ENCODE measurements around the gene HOXC6.

Gene HOXC6

DNA sequence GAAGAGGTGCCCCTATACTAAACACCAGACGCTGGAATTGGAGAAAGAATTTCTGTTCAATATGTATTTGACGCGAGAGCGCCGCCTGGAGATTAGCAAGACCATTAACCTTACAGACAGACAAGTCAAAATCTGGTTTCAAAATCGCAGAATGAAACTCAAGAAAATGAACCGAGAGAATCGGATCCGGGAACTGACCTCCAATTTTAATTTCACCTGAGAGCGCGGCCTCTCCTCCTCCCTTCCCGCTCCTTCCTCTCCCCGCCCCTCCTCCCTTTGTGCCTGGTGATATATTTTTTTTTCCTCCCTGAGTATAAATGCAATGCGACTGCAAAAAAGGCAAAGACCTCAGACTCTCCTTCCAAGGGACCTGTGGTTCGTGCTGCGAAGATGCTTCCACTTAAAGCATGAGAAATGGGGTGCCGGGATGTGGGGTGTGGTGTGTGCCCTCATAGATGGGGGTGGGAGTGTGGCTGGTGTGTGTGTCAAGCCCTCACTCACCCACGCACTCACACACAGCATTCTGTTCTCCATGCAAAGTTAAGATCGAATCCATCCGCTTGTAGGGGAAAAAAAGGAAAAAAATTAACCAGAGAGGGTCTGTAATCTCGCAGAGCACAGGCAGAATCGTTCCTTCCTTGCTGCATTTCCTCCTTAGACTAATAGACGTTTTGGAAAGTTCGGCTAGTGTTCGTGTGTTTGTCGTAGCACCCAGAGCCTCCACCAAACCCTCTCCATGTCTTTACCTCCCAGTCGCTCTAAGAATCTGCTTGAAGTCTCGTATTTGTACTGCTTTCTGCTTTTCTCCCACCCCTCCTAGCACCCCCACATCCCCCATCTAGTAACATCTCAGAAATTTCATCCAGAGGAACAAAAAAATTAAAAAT is 38.8 kb upstream of the HOXC6 start:
- H3K4me3 ChIP-seq (ENCODE audit: low read depth, low read length), result peak overlapping the region; percentile 96
- no peak for DNase-seq (ENCODE audit: low read depth, low spot score)
- CTCF ChIA-PET, result interaction anchor here (1.1 to 5.8 kb wide), 18 partner anchors 10 to 244 kb away, joined by 3 to 401 read pairs (median 30); partner anchors contain the start of genes HOXC8, HOXC9 and SMUG1
- POLR2A ChIA-PET, result no interaction called here
- TF ChIP-seq CTCF (IDR thresholded peaks at IDR 0.05; ENCODE audit: insufficient read depth, low read length, missing control alignments), result peak; percentile 46

DNA sequence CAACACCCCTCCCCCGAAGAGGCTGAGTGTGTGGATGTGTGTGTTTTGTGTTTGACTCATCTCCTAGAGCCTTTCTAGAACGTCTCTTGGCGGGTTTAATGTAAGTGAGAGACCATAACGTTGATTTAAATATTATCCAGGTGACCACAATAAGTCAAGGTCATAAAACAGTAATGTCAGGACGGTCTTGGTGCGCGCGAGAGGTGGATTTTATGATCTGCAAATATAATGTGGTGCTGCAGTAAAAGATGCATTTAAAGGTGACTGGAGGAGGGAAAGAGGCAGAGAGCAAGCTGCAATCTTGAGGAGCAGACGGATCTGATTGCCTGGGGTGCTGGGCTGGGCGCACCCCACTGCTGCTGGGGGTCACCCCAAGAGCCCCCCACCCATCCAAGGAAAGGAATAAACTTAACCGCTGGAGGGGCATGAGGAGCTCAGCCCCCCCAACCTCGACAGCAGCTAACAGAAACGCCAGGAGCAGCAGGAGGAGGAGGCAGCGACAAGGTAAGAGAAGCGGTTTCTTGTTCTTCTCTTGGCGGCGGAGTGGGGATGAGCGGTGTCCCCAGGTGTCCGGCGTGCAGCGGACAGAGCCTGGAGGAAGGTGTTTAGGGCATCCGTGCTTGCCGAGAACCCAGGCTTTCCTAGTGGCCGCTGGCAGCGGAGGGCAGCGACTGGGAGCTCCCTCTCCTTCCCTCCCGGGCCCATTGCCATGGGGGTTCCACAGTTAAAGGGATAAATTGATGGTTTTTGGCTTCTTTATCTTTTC is 37.7 kb upstream of the HOXC6 start:
- CTCF ChIA-PET, result interaction anchor here (0.6 to 6.4 kb wide), 23 partner anchors 9 to 389 kb away, joined by 3 to 88 read pairs (median 7); partner anchors contain the start of genes HOXC5, HOXC8 and HOXC9
- TF ChIP-seq CTCF (IDR thresholded peaks at IDR 0.05; ENCODE audit: insufficient read depth, low read length, missing control alignments), result no peak
- POLR2A ChIA-PET, result interaction anchor here (0.5 to 3.8 kb wide), 10 partner anchors 10 to 211 kb away, joined by 3 to 22 read pairs (median 6); partner anchors contain the start of genes HOXC6, HOXC8 and HOXC9
- H3K4me3 ChIP-seq (ENCODE audit: low read depth, low read length), result peak overlapping the region; percentile 96
- DNase-seq (ENCODE audit: low read depth, low spot score), result no peak

- ChIA-PET CTCF (interaction anchor here (0.6 to 6.4 kb wide), 26 partner anchors 8 to 388 kb away, joined by 3 to 88 read pairs (median 6); partner anchors contain the start of genes HOXC5, HOXC8 and HOXC9), POLR2A (interaction anchor here (0.5 to 3.8 kb wide), 11 partner anchors 10 to 210 kb away, joined by 3 to 22 read pairs (median 5); partner anchors contain the start of genes HOXC6, HOXC8 and HOXC9)
- DNase-seq (ENCODE audit: low read depth, low spot score), result no peak
Measured at GRCh38 chr12:53991077-53991460, 37.2 kb upstream of the HOXC6 start.

DNA sequence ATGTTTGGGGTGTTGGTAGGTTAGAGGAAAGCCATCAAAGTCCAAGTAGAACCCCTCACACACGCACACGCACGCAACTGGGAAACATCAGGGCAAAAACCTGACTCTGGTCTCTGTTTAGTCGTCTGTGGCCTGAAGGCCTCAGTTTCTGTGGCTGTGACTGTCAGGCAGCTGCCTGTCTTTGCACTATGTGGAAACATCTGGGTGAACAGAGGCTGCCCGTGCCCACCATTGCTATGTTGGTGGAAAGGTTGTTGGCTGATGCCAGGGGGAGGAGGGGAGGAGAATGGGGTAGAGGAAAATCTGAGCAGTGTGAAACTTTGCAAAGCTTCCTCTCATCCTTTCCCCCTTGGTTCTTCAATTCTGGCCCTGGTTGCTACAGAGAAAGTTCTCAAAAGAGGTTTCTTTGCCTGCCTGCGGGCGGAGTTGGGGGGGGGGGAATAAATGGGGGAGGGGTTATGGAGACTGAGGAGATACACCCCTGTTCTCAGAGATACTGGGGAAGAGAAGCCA is 35.8 kb upstream of the HOXC6 start:
- H3K4me3 ChIP-seq (ENCODE audit: low read depth, low read length), result peak overlapping the region; percentile 96
- POLR2A ChIA-PET, result interaction anchor here (0.8 to 3.8 kb wide), 7 partner anchors 7 to 366 kb away, joined by 3 to 22 read pairs (median 5); partner anchors contain the start of genes HOXC10, HOXC8 and HOXC9
- TF ChIP-seq CTCF (IDR thresholded peaks at IDR 0.05; ENCODE audit: insufficient read depth, low read length, missing control alignments), result no peak
- CTCF ChIA-PET, result interaction anchor here (0.6 to 6.4 kb wide), 16 partner anchors 8 to 387 kb away, joined by 3 to 88 read pairs (median 10); partner anchors contain the start of genes HOXC10, HOXC5, HOXC8 and SMUG1
- no peak for DNase-seq (ENCODE audit: low read depth, low spot score)

More at GRCh38 chr12:53991077-53991460, 37.2 kb upstream of the HOXC6 start:
- no peak for TF ChIP-seq CTCF (IDR thresholded peaks at IDR 0.05; ENCODE audit: insufficient read depth, low read length, missing control alignments)
- H3K4me3 ChIP-seq (ENCODE audit: low read depth, low read length), result peak overlapping the region; percentile 96

DNA sequence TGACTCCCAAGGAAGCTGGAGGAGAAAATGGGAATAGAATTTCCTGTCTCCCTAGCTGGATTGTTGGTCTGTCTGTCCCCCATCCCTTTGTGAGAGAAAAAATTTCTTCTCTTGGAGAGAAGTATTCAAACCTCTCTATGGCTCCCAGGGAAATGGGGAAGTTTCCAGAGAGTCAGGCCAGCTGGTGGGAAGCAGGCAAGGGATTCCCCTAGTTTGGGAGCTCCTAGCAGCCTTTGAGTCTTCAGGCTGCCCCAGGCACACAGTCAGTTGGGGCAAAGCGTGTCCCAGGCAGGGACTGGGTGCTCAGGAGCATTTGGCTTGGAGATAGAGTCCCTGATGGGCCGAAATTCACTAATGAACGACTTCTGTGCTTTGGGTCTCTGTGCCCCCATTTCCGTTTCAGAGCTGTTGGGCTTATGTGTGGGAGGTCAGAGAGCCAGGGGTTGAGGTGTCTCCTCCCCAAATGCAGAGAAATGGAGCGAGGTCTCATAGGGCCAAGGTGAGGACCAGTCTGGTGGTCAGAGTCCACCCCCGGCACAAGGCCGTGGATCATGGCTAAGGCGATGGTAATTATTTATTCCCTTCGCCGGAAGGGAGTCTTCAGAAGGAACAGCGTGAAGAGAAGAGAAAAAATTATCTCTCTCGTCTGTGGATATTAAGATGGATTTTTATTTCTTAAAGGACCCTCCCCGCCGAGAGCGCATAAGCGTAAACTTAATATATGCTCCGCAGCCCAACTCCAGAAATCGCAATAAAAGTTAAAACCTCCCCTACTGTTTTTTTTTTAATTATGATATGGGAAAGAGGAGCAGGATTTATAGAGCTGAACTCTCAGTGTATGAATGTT is 34.9 kb upstream of the HOXC6 start:
- ChIA-PET POLR2A (interaction anchor here (0.7 to 3.8 kb wide), 5 partner anchors 8 to 365 kb away, joined by 3 to 22 read pairs (median 5); partner anchors contain the start of genes HOXC10, HOXC8 and HOXC9), CTCF (interaction anchor here (0.7 to 6.4 kb wide), 9 partner anchors 9 to 246 kb away, joined by 3 to 88 read pairs (median 16); partner anchors contain the start of genes HOXC10, HOXC5, HOXC8 and SMUG1)
- no peak for DNase-seq (ENCODE audit: low read depth, low spot score)
- peak overlapping the region; percentile 96 for H3K4me3 ChIP-seq (ENCODE audit: low read depth, low read length)
- no peak for TF ChIP-seq CTCF (IDR thresholded peaks at IDR 0.05; ENCODE audit: insufficient read depth, low read length, missing control alignments)
